Neural progenitor cell (in vitro differentiated cells): ENCODE data around the gene RPL26.

ENCODE experiments used
- EZH2phosphoT487 ChIP-seq: fragments of 200-600 bp; sonication (generic); IDR thresholded peaks from 2 replicates; pipeline ENCODE4 v1.6.1; 2017; ENCODE audit warnings: antibody characterized with exemption
- TF ChIP-seq, protein P1 (sequence below): fragments of 200-600 bp; sonication (generic); IDR thresholded peaks from 2 replicates; pipeline ENCODE4 v1.5.1; 2017; ENCODE audit warnings: antibody characterized with exemption, mild to moderate bottlenecking

DNA sequence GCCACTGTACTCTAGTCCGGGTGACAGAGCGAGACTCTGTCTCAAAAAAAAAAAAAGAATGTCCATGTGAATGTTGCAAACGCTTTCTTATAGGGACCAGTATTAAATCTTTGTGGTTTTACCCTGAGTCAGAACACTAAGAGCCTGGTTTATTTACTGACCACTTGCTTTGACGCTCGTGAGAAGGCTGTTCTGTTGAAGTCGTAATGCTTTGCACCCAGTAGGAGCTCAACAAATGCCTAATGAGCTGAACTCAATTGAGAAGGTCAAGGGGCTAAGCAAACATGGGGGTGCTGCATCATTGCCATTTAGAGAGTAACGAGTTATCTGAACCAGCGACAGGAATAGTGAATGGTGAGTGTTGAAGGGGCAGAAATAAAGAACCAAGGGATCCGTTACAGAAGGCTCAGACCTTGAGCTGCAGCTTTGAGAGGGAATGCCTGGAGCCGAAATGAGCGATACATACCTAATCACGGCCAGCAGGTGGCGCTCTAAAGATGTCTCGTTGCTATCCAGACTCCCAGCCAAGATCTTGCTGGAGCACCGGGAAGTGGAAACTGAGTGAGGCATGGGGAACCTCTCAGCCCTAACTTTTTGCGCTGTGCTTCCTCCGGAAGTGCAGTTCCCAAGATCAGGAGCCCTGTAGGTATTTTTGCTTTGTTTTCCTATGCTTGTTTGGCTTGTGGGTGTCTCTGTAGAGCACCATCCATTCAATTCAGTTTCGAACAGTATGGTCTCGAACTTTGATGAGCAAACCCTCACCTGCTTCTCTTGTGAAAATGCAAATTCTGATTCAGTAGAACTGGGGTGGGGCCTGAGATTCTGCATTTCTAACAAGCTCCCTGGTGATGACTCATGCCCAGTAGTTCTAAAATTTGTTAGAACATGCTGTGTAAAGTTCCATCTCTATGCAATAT, 27.2 kb upstream of the RPL26 start:
- TF ChIP-seq, protein P1, sequence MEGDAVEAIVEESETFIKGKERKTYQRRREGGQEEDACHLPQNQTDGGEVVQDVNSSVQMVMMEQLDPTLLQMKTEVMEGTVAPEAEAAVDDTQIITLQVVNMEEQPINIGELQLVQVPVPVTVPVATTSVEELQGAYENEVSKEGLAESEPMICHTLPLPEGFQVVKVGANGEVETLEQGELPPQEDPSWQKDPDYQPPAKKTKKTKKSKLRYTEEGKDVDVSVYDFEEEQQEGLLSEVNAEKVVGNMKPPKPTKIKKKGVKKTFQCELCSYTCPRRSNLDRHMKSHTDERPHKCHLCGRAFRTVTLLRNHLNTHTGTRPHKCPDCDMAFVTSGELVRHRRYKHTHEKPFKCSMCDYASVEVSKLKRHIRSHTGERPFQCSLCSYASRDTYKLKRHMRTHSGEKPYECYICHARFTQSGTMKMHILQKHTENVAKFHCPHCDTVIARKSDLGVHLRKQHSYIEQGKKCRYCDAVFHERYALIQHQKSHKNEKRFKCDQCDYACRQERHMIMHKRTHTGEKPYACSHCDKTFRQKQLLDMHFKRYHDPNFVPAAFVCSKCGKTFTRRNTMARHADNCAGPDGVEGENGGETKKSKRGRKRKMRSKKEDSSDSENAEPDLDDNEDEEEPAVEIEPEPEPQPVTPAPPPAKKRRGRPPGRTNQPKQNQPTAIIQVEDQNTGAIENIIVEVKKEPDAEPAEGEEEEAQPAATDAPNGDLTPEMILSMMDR, result peak; percentile 90
- TF ChIP-seq EZH2phosphoT487, result no peak
